ENCODE results near the gene VEZF1.

VEZF1 gene

DNA sequence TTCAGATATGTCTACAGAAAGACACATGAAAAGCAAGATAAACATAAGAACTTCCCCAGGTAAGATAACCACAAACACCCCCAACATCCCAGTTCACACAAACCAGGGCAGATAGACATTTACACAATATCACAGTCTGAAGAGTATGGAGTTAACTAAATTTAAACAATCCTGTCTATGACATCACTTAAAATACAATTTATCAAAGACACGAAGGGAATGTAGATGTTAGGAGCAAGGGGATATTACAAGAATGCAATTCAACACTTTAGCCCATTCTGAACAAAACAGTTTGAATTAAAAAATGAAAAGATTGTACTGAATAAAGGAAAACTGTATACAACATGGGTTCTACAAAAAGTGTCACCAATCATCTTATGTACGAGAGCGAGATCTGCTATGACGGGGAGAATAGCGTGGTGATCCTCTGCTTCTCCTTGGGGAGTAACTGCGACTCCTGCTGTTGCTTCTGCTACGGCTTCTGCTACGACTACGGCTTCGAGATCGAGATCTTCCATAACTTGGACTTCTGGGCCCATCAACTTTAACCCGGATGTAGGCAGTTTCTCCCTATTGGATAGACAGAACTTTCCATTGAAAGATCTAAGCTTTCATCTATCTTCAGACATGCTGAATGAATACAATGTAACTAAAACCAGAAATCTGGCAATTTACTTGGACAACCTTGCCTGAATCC is 17.1 kb upstream of the VEZF1 start:
- H3K36me3 ChIP-seq (ENCODE audit: insufficient read depth, low read length): peaks cover 26% of the 10 kb centered on the region
- H3K9me3 ChIP-seq (ENCODE audit: control insufficient read depth, insufficient read depth, low read length): no peaks in the 10 kb centered on the region
- H3K9ac ChIP-seq (ENCODE audit: low read depth, low read length): peak overlapping the region; percentile 99
- H3K4me1 ChIP-seq (ENCODE audit: insufficient read depth, low read length): peaks cover 19% of the 10 kb centered on the region

DNA sequence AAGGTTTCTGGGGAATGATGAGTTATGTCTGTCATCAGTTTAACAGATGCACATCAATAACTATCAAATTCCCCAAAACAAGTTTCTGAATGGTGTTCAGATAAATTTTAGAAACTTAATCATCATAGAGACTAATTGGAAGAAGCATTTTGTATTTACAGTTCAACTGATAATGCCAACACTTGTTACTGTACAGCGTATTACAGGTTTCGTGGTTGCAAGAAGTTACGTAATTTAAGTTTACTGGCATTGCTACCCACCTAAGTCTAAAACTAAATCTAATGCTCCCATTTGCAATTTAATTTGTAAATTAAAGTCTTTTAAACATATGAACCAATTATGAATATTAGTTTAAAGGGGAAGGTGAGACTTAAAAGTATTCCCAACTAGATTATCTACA is 16.0 kb upstream of the VEZF1 start:
- H3K9ac ChIP-seq (ENCODE audit: low read depth, low read length): no peak overlapping the region
- H3K36me3 ChIP-seq (ENCODE audit: insufficient read depth, low read length): peaks cover 30% of the 10 kb centered on the region
- peaks cover 23% of the 10 kb centered on the region for H3K4me1 ChIP-seq (ENCODE audit: insufficient read depth, low read length)
- H3K9me3 ChIP-seq (ENCODE audit: control insufficient read depth, insufficient read depth, low read length): no peaks in the 10 kb centered on the region

DNA sequence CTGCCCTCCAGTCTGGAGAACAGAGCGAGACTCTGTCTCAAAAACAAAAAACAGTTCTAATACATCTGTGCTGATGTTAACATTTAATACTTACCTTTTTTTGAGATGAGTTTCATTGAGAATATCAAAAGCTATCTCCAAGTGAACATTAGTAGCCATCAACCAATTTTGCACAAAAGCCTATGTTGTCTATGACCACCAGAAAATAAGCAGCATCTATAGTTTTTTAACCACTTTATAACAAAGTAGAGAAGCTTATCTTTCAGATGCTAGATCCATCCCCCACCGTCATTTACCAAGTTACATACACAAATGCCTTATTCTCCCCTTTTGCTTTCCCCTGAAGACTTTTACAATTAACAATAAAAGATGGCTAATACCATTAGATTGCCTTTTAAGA is 14.9 kb upstream of the VEZF1 start:
- Histone ChIP-seq H3K36me3 (ENCODE audit: insufficient read depth, low read length) (peaks cover 37% of the 10 kb centered on the region), H3K9ac (ENCODE audit: low read depth, low read length) (no peak overlapping the region), H3K4me1 (ENCODE audit: insufficient read depth, low read length) (peaks cover 24% of the 10 kb centered on the region), H3K9me3 (ENCODE audit: control insufficient read depth, insufficient read depth, low read length) (no peaks in the 10 kb centered on the region)

DNA sequence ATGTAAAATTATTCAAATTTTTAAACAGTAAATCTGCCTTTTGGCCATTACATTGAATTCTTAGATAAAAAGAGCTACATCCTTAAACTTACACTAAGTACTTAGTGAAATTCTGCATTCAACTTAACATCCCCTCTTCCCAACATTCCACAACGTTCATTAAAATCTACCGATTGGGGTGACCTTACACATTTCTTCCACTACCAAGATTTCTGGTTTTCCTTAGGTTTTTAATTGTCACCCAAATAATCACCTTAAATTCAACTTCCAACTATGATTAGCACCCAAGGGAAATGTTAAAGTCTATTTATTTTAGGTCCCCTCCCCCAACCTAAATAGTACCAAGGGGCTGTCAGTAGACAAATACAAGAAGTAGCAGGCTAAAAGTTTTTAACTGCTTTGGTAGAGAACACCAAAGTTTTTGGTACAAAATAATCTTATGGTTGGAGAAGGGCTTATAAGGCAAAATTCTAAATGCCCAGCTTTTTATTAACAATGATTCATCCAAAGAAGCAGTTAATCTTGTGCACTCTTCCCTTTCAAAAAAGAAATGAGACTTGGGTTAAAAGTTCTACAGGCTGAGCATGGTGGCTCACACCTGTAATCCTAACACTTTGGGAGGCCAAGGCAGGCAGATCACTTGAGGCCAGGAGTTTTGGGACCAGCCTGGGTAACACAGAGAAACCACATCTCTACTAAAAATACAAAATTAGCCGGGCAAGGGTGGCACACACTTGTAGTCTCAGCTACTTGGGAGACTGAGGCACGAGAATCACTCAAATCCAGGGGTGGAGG is 14.3 kb upstream of the VEZF1 start:
- H3K9me3 ChIP-seq (ENCODE audit: control insufficient read depth, insufficient read depth, low read length): no peaks in the 10 kb centered on the region
- H3K4me1 ChIP-seq (ENCODE audit: insufficient read depth, low read length): peaks cover 24% of the 10 kb centered on the region
- no peak overlapping the region for H3K9ac ChIP-seq (ENCODE audit: low read depth, low read length)
- H3K36me3 ChIP-seq (ENCODE audit: insufficient read depth, low read length): peaks cover 37% of the 10 kb centered on the region

DNA sequence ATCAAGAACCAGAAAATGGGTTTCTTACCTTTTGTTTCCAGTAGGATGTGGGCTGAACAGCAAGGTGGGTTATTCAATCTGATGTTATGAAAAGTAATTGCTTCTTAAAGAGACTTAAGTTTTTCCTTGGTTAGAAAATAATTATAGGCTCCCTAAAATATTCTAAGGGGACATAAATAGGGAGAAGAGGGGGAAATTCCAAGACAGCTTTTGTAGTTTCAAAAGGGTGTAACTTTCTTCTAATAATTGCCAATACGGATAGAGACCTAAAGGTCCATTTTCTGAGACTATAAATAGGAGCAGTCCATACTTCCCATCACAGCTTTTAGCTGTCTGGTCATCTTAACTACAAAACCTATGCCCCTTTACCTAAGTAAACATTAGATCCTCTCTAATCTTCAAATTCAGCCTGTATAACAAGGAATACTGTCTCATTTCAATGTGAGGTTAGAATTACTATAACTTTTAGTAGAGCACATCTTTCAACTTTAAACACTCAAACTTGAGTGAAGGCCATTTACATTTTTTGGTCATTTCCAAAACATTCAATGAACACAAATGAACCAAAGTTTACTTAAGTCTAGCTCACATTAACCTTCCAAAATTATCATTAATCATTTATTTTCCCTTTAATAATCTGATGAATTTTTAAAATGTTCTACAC is 13.5 kb upstream of the VEZF1 start:
- H3K4me1 ChIP-seq (ENCODE audit: insufficient read depth, low read length): peaks cover 24% of the 10 kb centered on the region
- H3K36me3 ChIP-seq (ENCODE audit: insufficient read depth, low read length): peaks cover 37% of the 10 kb centered on the region
- H3K9ac ChIP-seq (ENCODE audit: low read depth, low read length): no peak overlapping the region
- no peaks in the 10 kb centered on the region for H3K9me3 ChIP-seq (ENCODE audit: control insufficient read depth, insufficient read depth, low read length)

DNA sequence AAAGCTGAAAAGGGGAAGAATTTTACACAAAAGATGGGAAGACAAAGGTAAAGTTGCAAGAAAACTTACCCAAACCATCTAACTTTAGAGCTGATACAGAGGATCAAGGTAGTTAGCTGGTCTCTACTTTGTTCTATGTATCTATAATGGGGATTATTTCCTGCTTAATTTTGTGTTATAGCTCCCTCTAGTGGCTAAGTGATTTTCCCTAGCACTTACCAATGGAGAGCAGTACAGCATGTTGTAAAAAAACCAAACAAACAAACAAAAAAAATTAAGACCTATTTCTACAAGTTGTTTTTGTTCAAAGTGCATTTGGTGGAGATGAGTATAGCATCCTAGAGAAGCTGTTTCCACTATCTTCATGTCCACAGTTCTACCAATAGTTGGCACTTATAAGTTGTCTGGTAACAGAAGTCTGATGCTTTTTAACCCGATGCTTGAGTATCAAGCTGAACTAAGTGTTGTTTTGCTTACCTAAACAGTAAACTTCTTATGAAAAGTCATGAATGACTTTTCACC is 11.5 kb upstream of the VEZF1 start:
- Histone ChIP-seq H3K9ac (ENCODE audit: low read depth, low read length) (no peak overlapping the region), H3K4me1 (ENCODE audit: insufficient read depth, low read length) (peaks cover 13% of the 10 kb centered on the region; the same call in 1 of the 2 replicates), H3K9me3 (ENCODE audit: control insufficient read depth, insufficient read depth, low read length) (no peaks in the 10 kb centered on the region), H3K36me3 (ENCODE audit: insufficient read depth, low read length) (peaks cover 23% of the 10 kb centered on the region)

DNA sequence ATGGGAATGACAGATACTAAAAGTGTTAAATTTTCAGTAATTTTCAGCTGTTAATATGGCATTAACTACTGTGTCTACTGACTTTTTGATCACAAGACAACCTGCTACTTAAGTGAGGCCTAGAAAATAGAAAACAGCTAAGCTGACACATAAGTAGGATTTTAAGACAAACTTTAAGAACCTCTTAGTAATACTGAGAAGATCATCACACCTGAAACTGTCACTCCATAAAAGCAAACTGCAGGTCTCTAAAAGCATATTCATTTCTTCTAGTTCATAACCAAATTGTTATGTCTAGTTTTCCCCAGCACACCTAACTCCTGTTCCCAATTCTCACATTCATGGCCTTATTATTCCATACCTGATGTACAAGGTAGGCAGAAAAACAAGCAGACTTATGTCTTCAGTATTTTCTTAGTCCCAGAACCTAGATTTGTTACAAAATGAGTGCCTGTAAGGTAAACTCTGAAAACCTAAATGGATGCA is 11.0 kb upstream of the VEZF1 start:
- Histone ChIP-seq H3K9me3 (ENCODE audit: control insufficient read depth, insufficient read depth, low read length) (no peaks in the 10 kb centered on the region), H3K4me1 (ENCODE audit: insufficient read depth, low read length) (peaks cover 14% of the 10 kb centered on the region; the same call in 1 of the 2 replicates), H3K9ac (ENCODE audit: low read depth, low read length) (no peak overlapping the region), H3K36me3 (ENCODE audit: insufficient read depth, low read length) (peaks cover 18% of the 10 kb centered on the region)

DNA sequence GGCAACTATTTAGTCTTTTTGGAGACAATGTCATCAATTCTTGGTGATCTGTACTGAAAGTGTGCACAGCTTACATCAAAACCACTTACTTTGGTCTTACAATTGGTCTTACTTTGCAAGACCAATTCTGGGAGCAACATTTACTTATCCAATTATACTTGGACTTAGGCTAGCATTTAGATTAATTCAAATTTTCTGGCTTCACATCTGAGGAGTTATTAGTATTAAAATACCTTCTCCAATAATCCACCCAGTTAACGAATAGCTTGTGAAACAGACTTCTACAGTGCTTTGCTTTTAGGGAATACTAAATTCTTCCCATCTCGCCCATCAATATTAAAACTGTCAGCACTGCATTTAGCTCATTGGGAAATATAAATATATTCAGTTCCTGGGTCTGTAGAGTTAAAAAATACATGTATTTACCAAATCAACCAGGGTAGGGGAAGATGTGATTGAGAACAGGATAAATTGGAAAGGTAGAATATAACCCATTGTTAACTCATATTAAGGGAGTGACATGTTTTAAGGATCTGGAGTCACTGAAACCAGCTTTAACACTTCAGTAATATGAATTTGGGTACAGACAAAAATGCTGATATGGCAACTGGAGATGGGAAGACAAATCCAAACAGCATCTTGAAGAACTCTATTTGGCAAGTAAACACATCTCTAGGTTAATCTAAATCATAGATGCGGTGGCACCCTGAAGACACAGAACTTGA is 9.2 kb upstream of the VEZF1 start:
- H3K4me1 ChIP-seq (ENCODE audit: insufficient read depth, low read length): peaks cover 9% of the 10 kb centered on the region; the same call in 1 of the 2 replicates
- no peaks in the 10 kb centered on the region for H3K9me3 ChIP-seq (ENCODE audit: control insufficient read depth, insufficient read depth, low read length)
- H3K36me3 ChIP-seq (ENCODE audit: insufficient read depth, low read length): peaks cover 11% of the 10 kb centered on the region; the same call in 1 of the 2 replicates
- H3K9ac ChIP-seq (ENCODE audit: low read depth, low read length): no peak overlapping the region

DNA sequence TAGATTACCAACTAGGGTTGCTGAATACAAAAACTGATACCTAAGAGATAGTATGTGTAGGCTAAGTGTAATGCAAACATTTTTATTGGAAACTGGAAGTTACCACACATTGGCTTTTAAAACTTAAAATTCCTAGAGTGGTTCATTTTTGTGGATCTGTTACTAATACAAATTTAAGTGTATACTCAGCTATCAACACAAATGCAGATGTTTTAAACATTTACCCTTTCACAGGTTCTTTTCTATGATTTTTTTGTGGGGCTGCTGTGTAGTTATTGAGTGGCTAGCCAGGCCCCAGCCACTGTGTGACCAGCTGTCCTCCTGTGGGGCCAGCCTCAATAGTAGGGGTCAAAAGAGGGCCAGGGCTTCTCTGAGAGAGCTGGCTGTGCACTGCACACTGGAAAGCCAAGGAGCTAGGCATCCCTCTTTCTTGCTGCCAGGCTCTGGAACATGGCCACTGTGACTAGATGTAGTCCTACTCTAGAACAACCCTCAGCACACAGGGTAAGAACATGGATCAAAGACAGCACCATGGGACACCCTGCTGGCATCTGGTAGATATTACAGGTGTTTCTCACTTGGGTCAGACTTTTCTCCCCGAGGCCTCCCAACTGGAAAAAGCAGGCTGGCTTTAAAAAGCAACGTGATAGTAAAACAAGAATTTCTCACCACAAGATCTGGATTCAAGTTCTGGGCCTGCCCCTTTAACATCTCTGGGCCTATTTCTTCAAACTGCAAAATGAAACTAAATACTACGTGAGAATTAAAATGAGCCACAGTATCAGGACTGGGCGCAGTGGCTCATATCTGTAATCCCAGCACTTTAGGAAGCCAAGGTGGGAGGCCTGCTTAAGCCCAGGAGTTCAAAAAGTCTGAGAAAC is 7.3 kb upstream of the VEZF1 start:
- Histone ChIP-seq H3K36me3 (ENCODE audit: insufficient read depth, low read length) (peaks cover 11% of the 10 kb centered on the region; the same call in 1 of the 2 replicates), H3K9me3 (ENCODE audit: control insufficient read depth, insufficient read depth, low read length) (no peaks in the 10 kb centered on the region), H3K9ac (ENCODE audit: low read depth, low read length) (no peak overlapping the region), H3K4me1 (ENCODE audit: insufficient read depth, low read length) (peaks cover 14% of the 10 kb centered on the region; the same call in 1 of the 2 replicates)

DNA sequence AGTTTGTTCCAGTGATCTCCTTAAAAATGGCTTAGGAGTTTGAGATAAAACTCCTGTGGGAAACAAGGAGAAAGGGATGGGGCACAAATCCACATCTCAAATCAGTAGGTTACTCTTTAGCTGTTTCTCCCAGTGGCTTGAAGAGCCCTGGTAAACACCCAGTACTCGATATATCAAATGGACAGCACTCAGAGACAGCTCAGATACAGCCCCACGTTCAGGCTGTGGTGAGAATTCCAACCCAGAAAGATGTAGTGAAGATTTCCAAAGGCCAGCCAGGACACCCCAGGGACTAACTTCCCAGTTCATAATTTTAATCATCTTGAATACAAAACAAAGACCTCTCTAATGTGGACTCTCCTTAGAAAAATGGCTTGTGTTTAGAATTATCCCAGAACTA is 6.4 kb upstream of the VEZF1 start:
- Histone ChIP-seq H3K36me3 (ENCODE audit: insufficient read depth, low read length) (peaks cover 11% of the 10 kb centered on the region; the same call in 1 of the 2 replicates), H3K9me3 (ENCODE audit: control insufficient read depth, insufficient read depth, low read length) (no peaks in the 10 kb centered on the region), H3K9ac (ENCODE audit: low read depth, low read length) (no peak overlapping the region), H3K4me1 (ENCODE audit: insufficient read depth, low read length) (peaks cover 14% of the 10 kb centered on the region; the same call in 1 of the 2 replicates)

DNA sequence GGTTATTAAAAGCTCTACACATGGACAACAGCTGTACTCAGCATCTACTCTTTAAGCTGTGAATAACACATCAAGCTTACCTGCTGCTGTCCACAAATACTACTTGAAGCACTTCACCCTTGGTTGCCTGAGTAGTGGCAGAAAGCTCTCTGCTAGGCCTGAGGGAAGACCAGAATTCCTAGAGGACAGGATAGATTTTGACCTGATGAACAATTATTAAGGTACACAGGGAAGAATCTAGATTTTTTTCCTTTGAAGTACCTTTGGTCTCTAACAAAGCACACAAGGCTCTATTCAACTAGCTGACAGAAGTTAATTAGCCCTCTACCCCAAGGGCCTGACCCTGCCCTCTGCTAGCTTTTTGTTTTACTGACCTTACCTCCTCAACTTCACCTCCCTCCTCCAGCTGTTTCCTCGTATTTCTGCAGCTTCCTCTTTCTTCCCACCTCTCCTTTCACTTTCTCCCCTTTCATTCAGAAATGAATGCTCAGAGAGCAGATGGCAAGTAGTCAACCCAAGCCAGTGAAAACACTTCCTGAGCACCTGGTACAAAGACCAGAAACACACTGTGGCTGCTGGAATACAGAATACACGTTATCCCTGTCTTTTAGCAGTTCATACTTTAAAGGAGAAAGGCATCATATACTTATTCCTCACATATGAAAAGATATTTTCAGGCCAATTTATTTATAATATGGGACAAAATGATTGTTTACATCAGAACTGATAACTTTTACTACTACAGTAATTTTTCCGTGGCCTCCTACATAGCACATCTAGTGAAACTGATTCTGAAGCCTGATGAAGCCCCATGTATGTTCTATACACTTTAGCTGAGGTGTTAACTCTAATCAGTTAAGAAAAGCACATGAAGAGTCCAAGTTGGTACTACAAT is 5.7 kb upstream of the VEZF1 start:
- Histone ChIP-seq H3K9ac (ENCODE audit: low read depth, low read length) (no peak overlapping the region), H3K9me3 (ENCODE audit: control insufficient read depth, insufficient read depth, low read length) (no peaks in the 10 kb centered on the region), H3K4me1 (ENCODE audit: insufficient read depth, low read length) (peaks cover 8% of the 10 kb centered on the region; the same call in 1 of the 2 replicates), H3K36me3 (ENCODE audit: insufficient read depth, low read length) (peaks cover 4% of the 10 kb centered on the region; the same call in 1 of the 2 replicates)

DNA sequence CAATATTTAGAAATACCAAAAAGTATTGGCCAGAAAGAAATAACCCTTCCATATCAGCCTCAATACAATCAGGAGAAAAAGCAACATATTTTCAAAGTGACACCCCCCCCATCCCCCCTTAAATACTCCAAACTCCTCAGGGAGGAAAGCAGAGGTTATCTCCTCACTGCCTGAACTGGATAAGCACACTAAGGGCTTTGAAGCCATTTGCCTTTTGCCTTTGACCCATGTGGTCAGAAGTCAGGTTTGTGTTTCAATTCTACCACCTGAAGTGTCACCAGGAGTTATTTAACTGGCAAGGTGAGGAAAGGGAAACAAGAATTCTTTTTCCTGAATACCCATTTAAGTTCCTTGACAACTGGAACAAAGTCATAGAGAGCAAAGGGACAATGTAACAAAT is 3.5 kb upstream of the VEZF1 start:
- H3K9ac ChIP-seq (ENCODE audit: low read depth, low read length): no peak overlapping the region
- H3K4me1 ChIP-seq (ENCODE audit: insufficient read depth, low read length): peaks cover 8% of the 10 kb centered on the region; the same call in 1 of the 2 replicates
- H3K9me3 ChIP-seq (ENCODE audit: control insufficient read depth, insufficient read depth, low read length): no peaks in the 10 kb centered on the region
- no peaks in the 10 kb centered on the region for H3K36me3 ChIP-seq (ENCODE audit: insufficient read depth, low read length)
